ENCODE data around the gene SUB1.

DNA sequence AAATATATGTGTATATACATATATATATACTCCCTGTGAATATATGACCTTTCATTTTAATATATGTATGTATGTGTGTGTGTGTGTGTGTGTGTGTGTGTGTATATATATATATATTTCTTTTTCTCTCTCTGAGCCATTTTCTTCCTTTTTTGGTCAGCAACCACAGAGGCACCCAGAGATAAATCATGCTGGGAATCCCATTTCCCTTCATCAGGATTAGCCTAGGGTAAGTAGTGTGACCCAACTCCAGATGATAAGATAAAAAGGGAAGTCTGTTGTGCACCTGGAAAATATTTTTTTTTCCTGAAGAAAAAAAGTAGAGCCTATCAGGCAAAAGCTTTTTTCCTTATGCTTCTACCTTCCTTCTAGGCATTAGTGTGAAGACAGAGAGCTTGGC lies 25.4 kb upstream of the SUB1 start:
- no peak for TF ChIP-seq EZH2 (optimal IDR thresholded peaks at IDR 0.05; ENCODE audit: low read depth, low read length)
- TF ChIP-seq EZH2phosphoT487 (IDR thresholded peaks at IDR 0.05; ENCODE audit: low read length), result no peak
- TF ChIP-seq, protein P1, sequence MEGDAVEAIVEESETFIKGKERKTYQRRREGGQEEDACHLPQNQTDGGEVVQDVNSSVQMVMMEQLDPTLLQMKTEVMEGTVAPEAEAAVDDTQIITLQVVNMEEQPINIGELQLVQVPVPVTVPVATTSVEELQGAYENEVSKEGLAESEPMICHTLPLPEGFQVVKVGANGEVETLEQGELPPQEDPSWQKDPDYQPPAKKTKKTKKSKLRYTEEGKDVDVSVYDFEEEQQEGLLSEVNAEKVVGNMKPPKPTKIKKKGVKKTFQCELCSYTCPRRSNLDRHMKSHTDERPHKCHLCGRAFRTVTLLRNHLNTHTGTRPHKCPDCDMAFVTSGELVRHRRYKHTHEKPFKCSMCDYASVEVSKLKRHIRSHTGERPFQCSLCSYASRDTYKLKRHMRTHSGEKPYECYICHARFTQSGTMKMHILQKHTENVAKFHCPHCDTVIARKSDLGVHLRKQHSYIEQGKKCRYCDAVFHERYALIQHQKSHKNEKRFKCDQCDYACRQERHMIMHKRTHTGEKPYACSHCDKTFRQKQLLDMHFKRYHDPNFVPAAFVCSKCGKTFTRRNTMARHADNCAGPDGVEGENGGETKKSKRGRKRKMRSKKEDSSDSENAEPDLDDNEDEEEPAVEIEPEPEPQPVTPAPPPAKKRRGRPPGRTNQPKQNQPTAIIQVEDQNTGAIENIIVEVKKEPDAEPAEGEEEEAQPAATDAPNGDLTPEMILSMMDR (IDR thresholded peaks at IDR 0.05; ENCODE audit: low read length), result no peak
